ENCODE data around the gene DCST1.

The DCST1 gene

DNA sequence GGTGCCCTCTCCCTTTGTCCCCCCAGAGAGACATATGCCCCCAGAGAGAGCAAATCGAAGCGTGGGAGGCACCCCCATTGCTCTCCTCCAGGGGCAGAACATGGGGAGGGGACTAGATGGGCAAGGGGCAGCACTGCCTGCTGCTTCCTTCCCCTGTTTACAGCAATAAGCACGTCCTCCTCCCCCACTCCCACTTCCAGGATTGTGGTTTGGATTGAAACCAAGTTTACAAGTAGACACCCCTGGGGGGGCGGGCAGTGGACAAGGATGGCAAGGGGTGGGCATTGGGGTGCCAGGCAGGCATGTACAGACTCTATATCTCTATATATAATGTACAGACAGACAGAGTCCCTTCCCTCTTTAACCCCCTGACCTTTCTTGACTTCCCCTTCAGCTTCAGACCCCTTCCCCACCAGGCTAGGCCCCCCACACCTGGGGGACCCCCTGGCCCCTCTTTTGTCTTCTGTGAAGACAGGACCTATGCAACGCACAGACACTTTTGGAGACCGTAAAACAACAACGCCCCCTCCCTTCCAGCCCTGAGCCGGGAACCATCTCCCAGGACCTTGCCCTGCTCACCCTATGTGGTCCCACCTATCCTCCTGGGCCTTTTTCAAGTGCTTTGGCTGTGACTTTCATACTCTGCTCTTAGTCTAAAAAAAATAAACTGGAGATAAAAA is 53.4 kb downstream of the DCST1 start:
- DNase-seq, result no peak

DNA sequence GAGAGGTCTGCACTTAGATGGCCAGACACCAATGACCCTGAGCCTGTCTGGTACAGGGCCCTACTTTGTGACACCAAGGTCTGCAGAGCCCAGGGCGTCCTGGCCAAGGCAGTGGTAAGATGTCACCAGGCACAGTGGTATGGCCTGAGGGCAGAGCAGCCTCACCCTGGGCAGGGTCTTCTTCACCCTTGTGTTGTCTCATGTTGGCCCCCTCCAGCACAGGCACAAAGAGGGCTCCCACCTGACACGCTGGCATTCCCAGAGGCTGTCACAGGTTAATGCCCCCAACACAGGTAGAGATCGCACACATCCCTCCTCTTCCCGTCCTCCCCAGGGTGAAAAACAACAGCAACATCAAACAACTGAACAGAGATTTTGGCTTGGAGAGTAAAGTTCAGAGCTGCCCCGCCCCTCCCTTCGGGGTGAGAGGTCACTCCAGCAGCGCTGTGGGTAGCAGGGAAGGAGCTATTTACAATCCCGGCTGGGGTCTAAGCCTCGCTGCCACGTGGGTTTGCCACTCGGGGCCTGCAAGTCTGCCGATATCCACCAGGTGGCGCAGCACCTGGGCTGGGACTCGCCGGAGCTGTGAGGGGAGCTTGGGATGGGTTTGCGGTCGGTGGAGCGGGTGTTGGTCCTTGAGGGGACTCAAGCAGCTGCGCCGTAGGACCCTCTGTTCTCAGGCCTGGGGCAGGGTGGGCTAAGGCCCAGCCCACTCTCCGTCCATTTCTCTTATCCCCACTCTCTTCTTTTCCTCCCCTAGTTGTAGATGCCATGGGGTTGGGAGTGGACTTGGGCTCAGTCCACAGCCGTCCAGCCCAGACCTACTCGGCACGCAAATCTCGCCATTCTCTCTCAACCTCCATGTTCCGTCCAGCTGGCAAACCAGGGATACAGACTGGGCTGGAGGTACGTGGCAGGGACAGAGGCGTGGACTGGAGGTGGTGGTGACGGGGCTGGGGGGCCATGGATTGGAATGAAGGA is 57.7 kb downstream of the DCST1 start:
- DNase-seq, result peak in 13 of 14 donors; percentile 7 to 84 (median 43)

DNA sequence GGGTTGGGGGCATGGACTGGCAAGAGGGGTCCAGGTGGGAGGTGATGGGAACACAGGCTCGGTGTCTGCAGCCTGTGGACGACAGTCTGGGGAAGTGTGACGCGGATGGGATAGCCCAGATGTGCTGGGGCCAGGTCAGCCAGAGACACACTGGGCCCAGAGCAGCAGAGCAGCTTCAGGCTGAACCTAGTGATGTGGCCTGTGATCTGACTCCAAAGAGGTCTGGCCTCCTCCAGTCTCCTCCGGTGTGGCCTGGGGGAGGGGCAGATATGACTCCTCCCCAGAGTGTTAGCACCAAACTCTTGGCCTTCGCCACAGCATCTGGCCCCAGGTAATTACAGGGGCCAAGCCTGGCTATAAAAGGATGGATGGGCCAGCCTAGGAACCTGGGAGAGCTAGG is 58.5 kb downstream of the DCST1 start:
- no peak for DNase-seq

DNA sequence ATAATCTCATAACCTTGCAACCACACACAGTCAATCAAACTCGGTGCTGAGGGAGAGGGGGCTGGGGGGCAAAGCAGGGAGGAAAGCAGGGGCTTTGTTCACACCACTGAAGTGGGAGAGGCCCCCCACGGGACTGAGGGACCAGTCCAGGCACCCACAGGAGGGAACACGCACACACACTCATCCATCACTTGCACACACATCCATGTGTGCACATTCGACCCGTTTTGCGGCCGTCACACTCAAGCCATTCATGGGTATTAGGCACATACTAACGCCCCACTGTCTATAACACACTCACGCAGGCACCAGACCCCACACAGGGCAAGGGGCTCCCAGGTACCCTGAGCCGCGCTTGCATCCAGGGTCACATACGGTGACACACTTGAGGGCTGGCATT is 59.0 kb downstream of the DCST1 start:
- DNase-seq, result no peak

DNA sequence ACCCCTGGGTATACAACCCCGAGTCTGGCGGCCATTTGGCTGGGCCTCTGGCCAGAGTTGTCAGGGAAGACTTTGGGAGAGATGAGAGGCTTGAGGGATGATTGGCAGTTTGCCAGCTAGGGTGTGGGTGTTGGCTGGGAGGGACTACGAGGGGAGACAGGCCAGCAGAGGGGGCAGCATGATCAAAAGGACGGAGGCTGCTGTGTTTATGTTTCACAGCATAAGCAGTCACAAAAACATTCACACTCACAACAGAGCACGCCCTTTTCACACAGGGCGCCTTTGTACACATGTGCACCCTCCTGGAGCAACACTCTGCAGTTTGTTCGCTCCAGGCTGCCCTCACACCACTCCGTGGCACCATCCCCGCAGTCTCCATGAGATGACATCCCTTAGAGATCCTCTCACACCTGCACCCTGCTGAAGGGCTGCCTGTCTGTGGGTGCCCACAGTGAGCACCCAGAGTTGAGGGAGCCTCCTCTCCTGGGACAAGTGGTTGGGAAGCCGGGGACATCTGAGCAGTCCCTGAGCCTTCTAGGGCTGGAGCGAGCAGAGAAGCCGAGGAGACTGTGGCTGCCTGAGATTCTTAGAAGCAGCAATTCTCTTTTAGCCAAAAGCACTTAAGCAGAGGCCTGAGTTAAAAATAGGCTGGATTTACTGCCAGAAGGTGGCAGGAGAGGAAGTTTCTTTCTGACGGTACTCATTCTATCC is 60.4 kb downstream of the DCST1 start:
- peak in 7 of 14 donors; percentile 28 to 64 (median 48) for DNase-seq

DNA sequence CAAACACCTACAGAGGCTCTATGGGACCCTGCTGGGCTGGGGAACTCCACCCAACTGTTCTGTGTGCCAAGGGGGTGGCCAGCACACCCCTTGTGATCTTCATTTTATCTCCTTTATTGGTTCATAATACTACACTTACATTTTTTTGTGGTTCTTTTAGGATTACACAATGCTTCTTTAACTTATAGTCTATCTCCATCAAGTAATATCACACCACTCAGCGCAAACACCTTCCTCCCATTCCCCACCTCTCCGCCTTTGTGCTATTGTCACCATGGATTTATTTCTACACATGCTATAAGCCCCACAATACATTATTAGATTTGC is 61.0 kb downstream of the DCST1 start:
- no peak for DNase-seq

DNA sequence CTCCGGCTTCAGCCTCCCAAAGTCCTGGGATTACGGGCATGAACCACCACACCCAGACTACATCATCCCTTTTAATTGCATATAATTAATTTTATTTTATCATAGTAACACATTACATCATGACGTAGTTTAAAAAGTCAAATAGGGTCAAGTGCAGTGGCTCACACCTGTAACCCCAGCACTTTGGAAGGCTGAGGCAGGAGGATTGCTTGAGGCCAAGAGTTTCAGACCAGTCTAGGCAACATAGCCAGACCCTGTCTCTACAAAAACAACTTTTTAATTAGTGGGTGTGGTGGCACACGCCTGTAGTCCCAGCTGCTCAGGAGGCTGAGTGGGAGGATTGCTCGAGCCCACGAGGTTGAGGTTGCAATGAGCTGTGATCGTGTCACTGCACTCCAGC is 65.7 kb downstream of the DCST1 start:
- no peak for DNase-seq
